ENCODE measurements around the gene PPM1J. TPM values are rescaled to one million over a fixed set of nuclear protein-coding genes. Genes with fewer than 3 reads are reported as not detected.
A peak's percentile ranks its signal among the peaks of the same experiment; 100 is the strongest.

The PPM1J gene
- total and polyA plus RNA-seq, 9 of the 15 experiments (the other 6 are each of a cell fraction or from before 2014, with no cell fraction given) = 0.25 to 10.5 (median 4.2) TPM

DNA sequence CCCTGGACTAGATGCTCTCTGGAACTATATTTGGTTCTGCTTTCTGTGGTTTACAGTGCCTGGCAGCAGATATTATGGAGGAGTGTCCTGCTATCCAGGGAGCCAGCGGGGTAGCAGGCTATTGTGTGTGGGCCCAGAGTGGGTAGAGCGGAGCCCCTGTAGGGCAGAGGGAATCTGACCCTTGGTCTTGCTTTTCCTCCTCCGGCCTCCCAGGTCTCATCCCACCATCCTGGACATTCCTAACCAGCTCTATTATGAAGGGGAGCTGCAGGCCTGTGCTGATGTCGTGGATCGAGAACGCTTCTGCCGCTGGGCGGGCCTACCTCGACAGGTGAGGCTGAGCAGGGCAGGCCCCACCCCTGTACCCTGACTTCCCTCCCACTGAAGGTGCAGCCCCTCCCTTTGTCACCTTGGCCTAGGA, 17.3 kb downstream of the PPM1J start (continued):
- TF ChIP-seq CHD4 (IDR thresholded peaks at IDR 0.05; ENCODE audit: insufficient read depth, insufficient replicate concordance, low read depth, low read length, poor library complexity, severe bottlenecking) (no peak), STAT5A (IDR thresholded peaks at IDR 0.05; ENCODE audit: borderline replicate concordance, low read length) (no peak), ZNF740 (CRISPR knock-in tag; IDR thresholded peaks at IDR 0.05) (0 out of 2 replicates have a peak, but pooled peaks have one; percentile 40), ZNF740 (tag; IDR thresholded peaks at IDR 0.05) (no peak), ZNF354B (CRISPR knock-in tag; IDR thresholded peaks at IDR 0.05) (no peak), MXI1 (IDR thresholded peaks at IDR 0.05; ENCODE audit: low read depth, low read length) (no peak), BCL6 (CRISPR knock-in tag; IDR thresholded peaks at IDR 0.05) (no peak), RBM22 (IDR thresholded peaks at IDR 0.05; ENCODE audit: low read depth, low read length, poor library complexity, severe bottlenecking) (no peak), BRF1 (IDR thresholded peaks at IDR 0.05; ENCODE audit: borderline replicate concordance, extremely low read depth, insufficient read length) (no peak), KAT8 (IDR thresholded peaks at IDR 0.05; ENCODE audit: low read depth) (no peak), CHD1 (IDR thresholded peaks at IDR 0.05; ENCODE audit: low read length) (peak; percentile 16), PRPF4 (IDR thresholded peaks at IDR 0.05; ENCODE audit: insufficient read depth, low read depth, low read length, poor library complexity, severe bottlenecking) (no peak), RAD51 (IDR thresholded peaks at IDR 0.05; ENCODE audit: borderline replicate concordance, low read depth) (no peak), MTA3 (IDR thresholded peaks at IDR 0.05; ENCODE audit: borderline replicate concordance) (no peak), CHCHD3 (CRISPR knock-in tag; IDR thresholded peaks at IDR 0.05) (no peak), FOXA1 (IDR thresholded peaks at IDR 0.05; ENCODE audit: borderline replicate concordance) (no peak), SRSF3 (IDR thresholded peaks at IDR 0.05; ENCODE audit: insufficient read depth, low read length) (no peak), ZBTB2 (IDR thresholded peaks at IDR 0.05) (no peak)
- TF ChIP-seq, protein P1, sequence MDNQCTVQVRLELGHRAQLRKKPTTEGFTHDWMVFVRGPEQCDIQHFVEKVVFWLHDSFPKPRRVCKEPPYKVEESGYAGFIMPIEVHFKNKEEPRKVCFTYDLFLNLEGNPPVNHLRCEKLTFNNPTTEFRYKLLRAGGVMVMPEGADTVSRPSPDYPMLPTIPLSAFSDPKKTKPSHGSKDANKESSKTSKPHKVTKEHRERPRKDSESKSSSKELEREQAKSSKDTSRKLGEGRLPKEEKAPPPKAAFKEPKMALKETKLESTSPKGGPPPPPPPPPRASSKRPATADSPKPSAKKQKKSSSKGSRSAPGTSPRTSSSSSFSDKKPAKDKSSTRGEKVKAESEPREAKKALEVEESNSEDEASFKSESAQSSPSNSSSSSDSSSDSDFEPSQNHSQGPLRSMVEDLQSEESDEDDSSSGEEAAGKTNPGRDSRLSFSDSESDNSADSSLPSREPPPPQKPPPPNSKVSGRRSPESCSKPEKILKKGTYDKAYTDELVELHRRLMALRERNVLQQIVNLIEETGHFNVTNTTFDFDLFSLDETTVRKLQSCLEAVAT (IDR thresholded peaks at IDR 0.05) = peak in 1 of 2 experiments; percentile 79; a peak in 2 of 4 replicates
- TF ChIP-seq, protein P2, sequence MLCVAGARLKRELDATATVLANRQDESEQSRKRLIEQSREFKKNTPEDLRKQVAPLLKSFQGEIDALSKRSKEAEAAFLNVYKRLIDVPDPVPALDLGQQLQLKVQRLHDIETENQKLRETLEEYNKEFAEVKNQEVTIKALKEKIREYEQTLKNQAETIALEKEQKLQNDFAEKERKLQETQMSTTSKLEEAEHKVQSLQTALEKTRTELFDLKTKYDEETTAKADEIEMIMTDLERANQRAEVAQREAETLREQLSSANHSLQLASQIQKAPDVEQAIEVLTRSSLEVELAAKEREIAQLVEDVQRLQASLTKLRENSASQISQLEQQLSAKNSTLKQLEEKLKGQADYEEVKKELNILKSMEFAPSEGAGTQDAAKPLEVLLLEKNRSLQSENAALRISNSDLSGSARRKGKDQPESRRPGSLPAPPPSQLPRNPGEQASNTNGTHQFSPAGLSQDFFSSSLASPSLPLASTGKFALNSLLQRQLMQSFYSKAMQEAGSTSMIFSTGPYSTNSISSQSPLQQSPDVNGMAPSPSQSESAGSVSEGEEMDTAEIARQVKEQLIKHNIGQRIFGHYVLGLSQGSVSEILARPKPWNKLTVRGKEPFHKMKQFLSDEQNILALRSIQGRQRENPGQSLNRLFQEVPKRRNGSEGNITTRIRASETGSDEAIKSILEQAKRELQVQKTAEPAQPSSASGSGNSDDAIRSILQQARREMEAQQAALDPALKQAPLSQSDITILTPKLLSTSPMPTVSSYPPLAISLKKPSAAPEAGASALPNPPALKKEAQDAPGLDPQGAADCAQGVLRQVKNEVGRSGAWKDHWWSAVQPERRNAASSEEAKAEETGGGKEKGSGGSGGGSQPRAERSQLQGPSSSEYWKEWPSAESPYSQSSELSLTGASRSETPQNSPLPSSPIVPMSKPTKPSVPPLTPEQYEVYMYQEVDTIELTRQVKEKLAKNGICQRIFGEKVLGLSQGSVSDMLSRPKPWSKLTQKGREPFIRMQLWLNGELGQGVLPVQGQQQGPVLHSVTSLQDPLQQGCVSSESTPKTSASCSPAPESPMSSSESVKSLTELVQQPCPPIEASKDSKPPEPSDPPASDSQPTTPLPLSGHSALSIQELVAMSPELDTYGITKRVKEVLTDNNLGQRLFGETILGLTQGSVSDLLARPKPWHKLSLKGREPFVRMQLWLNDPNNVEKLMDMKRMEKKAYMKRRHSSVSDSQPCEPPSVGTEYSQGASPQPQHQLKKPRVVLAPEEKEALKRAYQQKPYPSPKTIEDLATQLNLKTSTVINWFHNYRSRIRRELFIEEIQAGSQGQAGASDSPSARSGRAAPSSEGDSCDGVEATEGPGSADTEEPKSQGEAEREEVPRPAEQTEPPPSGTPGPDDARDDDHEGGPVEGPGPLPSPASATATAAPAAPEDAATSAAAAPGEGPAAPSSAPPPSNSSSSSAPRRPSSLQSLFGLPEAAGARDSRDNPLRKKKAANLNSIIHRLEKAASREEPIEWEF (CRISPR knock-in tag; IDR thresholded peaks at IDR 0.05) = no peak
